K562 (cell line): ENCODE data around the gene GTF2I. TPM values are rescaled to one million over a fixed set of nuclear protein-coding genes. Genes with fewer than 3 reads are reported as not detected.
A peak's percentile ranks its signal among the peaks of the same experiment; 100 is the strongest.

Experiments
- AFF1 ChIP-seq, 2 experiments: fragments of 450-650 bp; IDR thresholded peaks; 2 replicates each; pipeline ENCODE4 v1.6.1; 2018; ENCODE audit warnings: mild to moderate bottlenecking in 2 of 2, low read depth in 1 of 2; ENCODE audit not compliant: partially characterized antibody in 2 of 2
- ASH1L ChIP-seq: fragments of 450-650 bp; IDR thresholded peaks from 2 replicates; pipeline ENCODE4 v1.6.1; 2018; ENCODE audit warnings: borderline replicate concordance, mild to moderate bottlenecking, low read depth; ENCODE audit not compliant: partially characterized antibody
- CCAR2 ChIP-seq: fragments of 200-400 bp; formaldehyde crosslinking; IDR thresholded peaks from 2 replicates; pipeline ENCODE4 v1.6.1; 2017; ENCODE audit warnings: mild to moderate bottlenecking, low read depth, low read length
- CTCF ChIP-seq, 3 experiments: IDR thresholded peaks in 2 of 3; conservative IDR thresholded peaks in 1 of 3; 2 replicates each; pipeline ENCODE4 v1.5.1; 2011 to 2012; ENCODE audit warnings: low read length in 3 of 3, mild to moderate bottlenecking in 3 of 3, control low read depth in 2 of 3, improper control_type of control experiment in 1 of 3, inconsistent platforms in 1 of 3, low read depth in 1 of 3, mixed read lengths in 1 of 3, moderate library complexity in 1 of 3; ENCODE audit not compliant: insufficient read depth in 2 of 3
- ESRRA ChIP-seq: fragments of 450-650 bp; IDR thresholded peaks from 2 replicates; pipeline ENCODE4 v1.6.1; 2014; ENCODE audit warnings: low read depth, mild to moderate bottlenecking, moderate library complexity, borderline replicate concordance
- ESRRB ChIP-seq: fragments of 250-450 bp; sonication (Bioruptor Pico); IDR thresholded peaks from 2 replicates; pipeline ENCODE4 v1.5.0; 2020; ENCODE audit warnings: mild to moderate bottlenecking, moderate library complexity, borderline replicate concordance
- GATAD2A ChIP-seq: fragments of 450-650 bp; IDR thresholded peaks from 2 replicates; pipeline ENCODE4 v1.6.1; 2017
- MIER1 ChIP-seq: fragments of 450-650 bp; IDR thresholded peaks from 2 replicates; pipeline ENCODE4 v1.6.1; 2016; ENCODE audit warnings: antibody characterized with exemption, mild to moderate bottlenecking, low read depth
- NR1H2 ChIP-seq: sonication (generic); formaldehyde crosslinking; IDR thresholded peaks from 2 replicates; pipeline ENCODE4 v1.4.0; 2020; ENCODE audit warnings: mild to moderate bottlenecking, missing genetic modification reagents
- NR2F6 ChIP-seq: fragments of 450-650 bp; formaldehyde crosslinking; IDR thresholded peaks from 2 replicates; pipeline ENCODE4 v1.4.0; 2020; ENCODE audit warnings: mild to moderate bottlenecking
- PML ChIP-seq: IDR thresholded peaks from 2 replicates; pipeline ENCODE4 v1.6.1; 2012; ENCODE audit warnings: low read length, inconsistent platforms
- TAL1 ChIP-seq: fragments of 450-650 bp; IDR thresholded peaks from 2 replicates; pipeline ENCODE4 v1.6.1; 2016; ENCODE audit warnings: mild to moderate bottlenecking
- TCF7 ChIP-seq: sonication (generic); IDR thresholded peaks from 2 replicates; pipeline ENCODE4 v1.6.1; 2016; ENCODE audit warnings: antibody characterized with exemption, borderline replicate concordance
- VEZF1 ChIP-seq: fragments of 200-800 bp; sonication (Bioruptor generic); IDR thresholded peaks from 2 replicates; pipeline ENCODE4 v1.6.1; 2017; ENCODE audit warnings: missing genetic modification characterization, missing compliant biosample characterization
- ZNF140 ChIP-seq: fragments of 250-450 bp; sonication (Bioruptor Pico); IDR thresholded peaks from 2 replicates; pipeline ENCODE4 v1.8.0; 2021; ENCODE audit warnings: moderate library complexity, mild to moderate bottlenecking, inconsistent platforms
- ZNF146 ChIP-seq: IDR thresholded peaks from one replicate; pipeline ENCODE4 v1.6.1; 2018; ENCODE audit warnings: missing compliant biosample characterization; ENCODE audit not compliant: unreplicated experiment
- ZNF766 ChIP-seq: fragments of 200-800 bp; sonication (Bioruptor generic); conservative IDR thresholded peaks from 2 replicates; pipeline ENCODE4 v1.6.1; 2016; ENCODE audit warnings: missing genetic modification characterization, missing compliant biosample characterization
- ZNF778 ChIP-seq: fragments of 450-650 bp; formaldehyde crosslinking; IDR thresholded peaks from 2 replicates; pipeline ENCODE4 v1.4.0; 2020; ENCODE audit warnings: mild to moderate bottlenecking, moderate library complexity
- polyA plus RNA-seq, 8 experiments: library from polyadenylated mRNA; depleted of rRNA in 4 of 8; stranded (reverse) in 5 of 8; unstranded in 3 of 8; fragments of >200 nt; fragmentation: Nextera tagmentation in 2 of 8; fragmentation: Illumina TruSeq in 1 of 8; extraction: Ambion mirVana in 2 of 8; extraction: Trizol in 1 of 8; gene quantifications; 2 replicates each; pipeline versions ENCODE4 v1.2.1 to v1.2.3, GENCODE V29; 2011 to 2014; ENCODE audit warnings: inconsistent platforms in 1 of 8, missing spikeins in 1 of 8
- total RNA-seq, 7 experiments: library from RNA; depleted of rRNA in 6 of 7; stranded (reverse); fragments of >200 nt in 6 of 7; fragmentation: Illumina TruSeq in 2 of 7; extraction: Trizol in 2 of 7; gene quantifications; 2 replicates each; pipeline versions ENCODE4 v1.2.1 to v1.2.3, GENCODE V29; 2011 to 2021; ENCODE audit warnings: low replicate concordance in 1 of 7
- TF ChIP-seq, protein P1 (sequence below): fragments of 250-450 bp; sonication (Bioruptor Pico); IDR thresholded peaks from 2 replicates; pipeline ENCODE4 v1.8.0; 2021; ENCODE audit warnings: moderate library complexity, mild to moderate bottlenecking, inconsistent platforms

The GTF2I gene
- total and polyA plus RNA-seq, 9 of the 15 experiments (the other 6 are each of a cell fraction or from before 2014, with no cell fraction given): 8.4 to 161 (median 90.0) TPM

- peak; percentile 21 to 48 (median 34); a peak in 3 of 6 replicates for TF ChIP-seq CTCF (IDR thresholded peaks at IDR 0.05 in 2 of 3, conservative IDR thresholded peaks at IDR 0.05 in 1 of 3; ENCODE audit: insufficient read depth in 2 of 3, low read depth in 1 of 3, low read length in 3 of 3)
- no peak for TF ChIP-seq ESRRA
- 0 out of 2 replicates have a peak, but pooled peaks have one; percentile 38 for TF ChIP-seq GATAD2A
- TF ChIP-seq NR2F6 (CRISPR knock-in tag): no peak
- TF ChIP-seq, protein P1, sequence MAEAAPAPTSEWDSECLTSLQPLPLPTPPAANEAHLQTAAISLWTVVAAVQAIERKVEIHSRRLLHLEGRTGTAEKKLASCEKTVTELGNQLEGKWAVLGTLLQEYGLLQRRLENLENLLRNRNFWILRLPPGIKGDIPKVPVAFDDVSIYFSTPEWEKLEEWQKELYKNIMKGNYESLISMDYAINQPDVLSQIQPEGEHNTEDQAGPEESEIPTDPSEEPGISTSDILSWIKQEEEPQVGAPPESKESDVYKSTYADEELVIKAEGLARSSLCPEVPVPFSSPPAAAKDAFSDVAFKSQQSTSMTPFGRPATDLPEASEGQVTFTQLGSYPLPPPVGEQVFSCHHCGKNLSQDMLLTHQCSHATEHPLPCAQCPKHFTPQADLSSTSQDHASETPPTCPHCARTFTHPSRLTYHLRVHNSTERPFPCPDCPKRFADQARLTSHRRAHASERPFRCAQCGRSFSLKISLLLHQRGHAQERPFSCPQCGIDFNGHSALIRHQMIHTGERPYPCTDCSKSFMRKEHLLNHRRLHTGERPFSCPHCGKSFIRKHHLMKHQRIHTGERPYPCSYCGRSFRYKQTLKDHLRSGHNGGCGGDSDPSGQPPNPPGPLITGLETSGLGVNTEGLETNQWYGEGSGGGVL: no peak
- no peak for TF ChIP-seq MIER1
- no peak for TF ChIP-seq ZNF146 (CRISPR knock-in tag)
- 0 out of 2 replicates have a peak, but pooled peaks have one; percentile 30 for TF ChIP-seq PML
- no peak for TF ChIP-seq NR1H2 (CRISPR knock-in tag)
- TF ChIP-seq ZNF778 (CRISPR knock-in tag): no peak
- no peak for TF ChIP-seq AFF1 (IDR thresholded peaks at IDR 0.05; ENCODE audit: low read depth in 1 of 2, partially characterized antibody in 2 of 2)
- 0 out of 2 replicates have a peak, but pooled peaks have one; percentile 13 for TF ChIP-seq ZNF766
- TF ChIP-seq CCAR2: no peak
- no peak for TF ChIP-seq ASH1L
- TF ChIP-seq TAL1: 0 out of 2 replicates have a peak, but pooled peaks have one; percentile 3
- peak; percentile 74 for TF ChIP-seq VEZF1 (CRISPR knock-in tag)
- TF ChIP-seq TCF7: peak; percentile 90; the same call in 1 of the 2 replicates
- no peak for TF ChIP-seq ZNF140
- no peak for TF ChIP-seq ESRRB (CRISPR knock-in tag)
Observed at GRCh38 chr7:74656441-74656836, 1.1 kb upstream of the GTF2I start (continued).
